NCI-H2196 (cell line): ENCODE data around the gene MRPL43.

Source experiments
- DNase-seq: peaks from one replicate; lab custom pipeline; 2025; ENCODE audit not compliant: unreplicated experiment; lab: John Stamatoyannopoulos, UW

Gene MRPL43

GRCh38 chr10:101020427-101021075 is 33.3 kb upstream of the MRPL43 start:
- DNase-seq: no peak

GRCh38 chr10:101019440-101019703 is 32.1 kb upstream of the MRPL43 start:
- no peak for DNase-seq

- DNase-seq: peak; percentile 79
Measured at GRCh38 chr10:101018600-101019439, 31.5 kb upstream of the MRPL43 start.

- DNase-seq: no peak
Measured at GRCh38 chr10:101018118-101018599, 30.9 kb upstream of the MRPL43 start.

- no peak for DNase-seq
Measured at GRCh38 chr10:101016814-101017213, 29.5 kb upstream of the MRPL43 start.

DNA sequence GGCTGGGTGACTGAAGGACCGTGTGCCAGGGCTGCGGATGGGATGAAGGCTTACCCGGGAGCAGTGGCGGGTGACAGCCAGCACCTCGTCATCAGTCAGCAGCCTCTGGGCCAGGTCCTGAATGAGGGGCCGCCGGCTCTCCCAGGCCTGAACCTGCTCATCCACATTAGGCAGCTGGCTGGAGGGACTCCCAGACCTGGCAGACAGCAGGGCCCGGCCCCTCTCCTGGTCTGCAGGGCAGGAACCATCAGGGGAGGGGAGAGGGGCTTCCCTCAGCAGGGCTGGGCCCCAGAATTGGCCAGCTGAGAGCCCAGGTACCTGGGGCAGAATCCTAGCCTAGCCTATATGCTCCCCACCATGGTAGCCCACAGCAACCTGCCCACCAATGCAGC is 28.3 kb upstream of the MRPL43 start:
- no peak for DNase-seq

GRCh38 chr10:101014966-101015581 is 27.8 kb upstream of the MRPL43 start:
- DNase-seq: no peak

GRCh38 chr10:101014230-101014884 is 27.1 kb upstream of the MRPL43 start:
- DNase-seq: peak; percentile 23

- DNase-seq: no peak
Measured at GRCh38 chr10:101013365-101013825, 26.1 kb upstream of the MRPL43 start.

- peak; percentile 57 for DNase-seq
Measured at GRCh38 chr10:101012525-101013364, 25.4 kb upstream of the MRPL43 start.

DNA sequence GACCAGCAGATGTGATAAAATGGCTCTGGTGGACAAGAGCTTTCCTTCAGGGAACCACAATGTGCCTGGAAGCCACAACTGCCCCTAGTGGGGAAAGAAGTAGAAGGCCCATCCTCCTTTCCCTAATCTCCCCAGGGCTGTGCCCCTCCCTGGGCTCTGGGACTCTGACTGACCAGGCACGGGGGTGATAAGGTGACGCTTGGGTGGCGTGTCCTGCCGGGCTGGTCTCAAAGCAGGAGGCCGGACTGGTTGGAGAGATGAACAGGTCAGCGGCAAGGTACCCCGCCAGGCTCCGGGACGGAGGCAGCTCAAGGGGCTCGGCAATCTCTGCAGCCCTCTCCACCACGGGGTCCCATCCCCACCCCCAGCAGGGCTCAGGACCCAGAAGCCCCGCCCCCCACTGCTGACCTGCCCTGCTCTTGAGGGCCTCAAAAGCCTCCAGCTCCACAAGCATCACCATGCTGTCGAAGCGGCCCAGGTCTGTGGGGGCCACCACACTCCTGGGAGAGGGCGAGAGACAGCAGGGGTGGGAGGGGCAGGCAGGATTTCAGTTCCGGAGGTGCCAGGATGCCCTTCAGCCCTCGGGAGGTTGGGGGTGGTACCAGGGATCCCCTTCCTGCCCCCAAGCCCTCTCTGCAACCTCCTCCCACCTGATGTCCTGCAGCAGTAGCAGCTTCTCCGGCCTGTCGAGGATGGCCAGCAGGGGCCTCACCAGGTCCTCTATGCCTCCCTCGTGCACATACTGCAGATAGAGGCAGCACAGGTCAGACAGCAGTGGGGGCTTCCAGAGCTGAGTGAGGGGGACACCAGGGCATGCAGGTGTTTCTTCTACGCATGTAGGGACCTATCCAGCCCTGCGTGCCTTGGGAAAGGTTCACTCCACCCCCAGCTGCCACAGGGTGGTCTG is 24.5 kb upstream of the MRPL43 start:
- DNase-seq: no peak

DNA sequence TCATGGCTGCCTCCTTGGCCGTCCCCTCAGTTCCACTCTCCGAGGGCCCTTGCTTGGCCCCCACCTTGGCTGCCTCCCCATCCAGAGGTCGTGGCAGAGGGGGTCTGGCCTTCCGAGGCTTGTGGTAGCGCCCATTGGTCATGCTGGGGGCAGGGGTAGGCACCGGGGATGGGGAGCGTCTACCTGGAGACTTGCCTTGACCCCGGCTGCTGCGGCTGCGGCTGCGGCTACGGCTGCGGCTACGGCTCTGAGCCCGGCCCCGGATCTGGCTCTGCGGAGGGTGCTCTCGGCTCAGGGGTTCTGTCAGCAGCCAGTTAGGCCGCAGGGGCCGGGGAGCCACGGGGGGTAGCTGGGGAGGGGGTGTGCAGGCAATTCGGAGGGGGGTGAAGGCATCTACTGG is 23.0 kb upstream of the MRPL43 start:
- no peak for DNase-seq

- no peak for DNase-seq
Measured at GRCh38 chr10:101008823-101009423, 21.6 kb upstream of the MRPL43 start.

GRCh38 chr10:101007915-101008822 is 20.9 kb upstream of the MRPL43 start:
- no peak for DNase-seq

- DNase-seq: no peak
Measured at GRCh38 chr10:101007099-101007711, 19.9 kb upstream of the MRPL43 start.

- DNase-seq: no peak
Measured at GRCh38 chr10:101006593-101007098, 19.3 kb upstream of the MRPL43 start.

DNA sequence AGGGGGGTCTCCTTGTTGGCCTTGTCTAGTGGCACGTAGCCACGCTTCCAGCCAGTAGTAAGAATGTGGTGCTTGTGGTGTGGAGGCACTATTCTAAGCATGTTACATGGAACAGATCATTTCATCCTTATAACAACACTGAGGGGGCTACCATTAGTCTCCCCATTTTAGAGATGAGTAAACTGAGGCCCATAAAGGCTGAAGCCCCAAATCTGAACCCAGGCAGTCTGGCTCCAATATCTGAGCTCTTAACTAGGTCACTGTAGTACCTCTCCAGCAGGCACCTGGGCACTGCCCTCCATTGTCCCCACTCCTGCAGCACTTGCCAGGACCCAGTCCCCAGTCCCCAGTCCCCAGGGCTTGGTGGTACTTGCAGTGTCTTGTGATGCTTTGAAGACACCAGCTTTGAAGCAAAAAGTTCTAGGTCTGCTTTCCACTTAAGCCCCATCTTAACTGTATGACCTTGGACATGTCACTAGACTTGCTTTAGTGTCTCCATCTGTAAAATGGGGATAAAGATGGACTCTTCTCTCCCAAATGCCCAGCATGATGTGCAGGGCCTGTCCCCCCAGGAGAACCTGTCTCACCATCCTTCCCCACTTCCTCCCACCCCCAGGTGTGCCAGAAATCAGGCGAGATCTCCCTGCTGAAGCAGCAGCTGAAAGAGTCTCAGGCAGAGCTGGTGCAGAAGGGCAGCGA is 18.7 kb upstream of the MRPL43 start:
- no peak for DNase-seq
